IPS-18c (cell line): ENCODE results near the gene PTPN4.
"Not testable (repeated sequence)": the region's sequence is repeated elsewhere in the genome, so short reads cannot be mapped to it uniquely, and the experiment has no call there.

ENCODE experiments used
- H3K4me3 ChIP-seq: 2 replicates; pipeline ENCODE4 v1.7.0; 2013; ENCODE audit warnings: low read depth, mild to moderate bottlenecking, low read length, moderate library complexity; ENCODE audit not compliant: insufficient read depth
- H3K9me3 ChIP-seq: one replicate; pipeline ENCODE4 v1.6.1; 2013; ENCODE audit warnings: mild to moderate bottlenecking, low read length, moderate library complexity; ENCODE audit not compliant: control insufficient read depth, insufficient read depth

The PTPN4 gene

DNA sequence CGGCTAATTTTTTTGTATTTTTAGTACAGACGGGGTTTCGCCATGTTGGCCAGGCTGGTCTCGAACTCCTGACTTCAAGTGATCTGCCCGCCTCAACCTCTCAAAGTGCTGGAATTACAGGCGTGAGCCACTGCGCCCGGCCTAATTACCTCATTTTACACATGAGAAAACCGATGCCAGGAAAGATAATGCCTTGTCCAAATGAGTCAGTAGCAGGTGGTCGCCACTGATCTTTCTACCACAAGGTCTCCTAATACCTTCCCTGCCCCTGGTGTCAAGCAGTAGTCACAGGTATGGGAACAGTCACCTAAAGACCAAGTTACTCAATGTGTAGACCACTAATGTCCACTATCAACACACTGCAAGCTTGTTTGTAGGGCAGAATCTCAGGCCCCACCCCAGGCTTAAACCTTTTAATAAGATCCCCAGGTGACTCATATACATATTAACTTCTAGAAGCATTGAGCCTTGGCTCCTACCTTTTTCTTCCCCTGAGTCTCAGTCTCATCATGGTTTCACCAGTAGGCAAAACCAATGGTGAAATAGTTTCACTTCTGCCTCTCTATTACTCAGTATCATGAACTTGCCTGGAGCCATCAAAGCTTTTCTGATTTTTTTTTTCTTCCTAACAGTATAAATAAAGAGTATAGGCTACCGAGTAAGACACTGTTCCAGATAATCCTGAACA is 246.3 kb downstream of the PTPN4 start:
- Histone ChIP-seq H3K4me3 (no peak overlapping the region), H3K9me3 (peaks cover 2% of the 10 kb centered on the region)

DNA sequence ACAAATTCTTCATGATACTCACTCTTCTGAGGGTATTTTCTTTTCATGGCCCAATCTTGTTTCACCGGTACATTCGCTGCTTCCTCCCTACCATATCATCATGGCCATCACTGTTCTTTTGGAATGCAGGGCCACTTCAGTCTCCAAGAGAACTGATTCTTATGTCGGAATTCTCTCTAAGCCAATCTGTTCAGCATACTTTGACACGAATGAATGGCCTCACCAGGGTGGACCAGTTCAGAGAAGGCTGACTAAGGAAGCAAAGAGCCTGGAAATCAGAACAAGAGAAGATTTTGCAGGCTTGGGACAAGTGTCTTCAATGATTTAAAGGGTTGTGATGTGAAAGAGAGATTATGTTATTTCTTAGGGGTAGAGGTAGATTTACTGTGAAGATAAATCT is 248.1 kb downstream of the PTPN4 start:
- Histone ChIP-seq H3K9me3 (peaks cover 2% of the 10 kb centered on the region), H3K4me3 (no peak overlapping the region)

DNA sequence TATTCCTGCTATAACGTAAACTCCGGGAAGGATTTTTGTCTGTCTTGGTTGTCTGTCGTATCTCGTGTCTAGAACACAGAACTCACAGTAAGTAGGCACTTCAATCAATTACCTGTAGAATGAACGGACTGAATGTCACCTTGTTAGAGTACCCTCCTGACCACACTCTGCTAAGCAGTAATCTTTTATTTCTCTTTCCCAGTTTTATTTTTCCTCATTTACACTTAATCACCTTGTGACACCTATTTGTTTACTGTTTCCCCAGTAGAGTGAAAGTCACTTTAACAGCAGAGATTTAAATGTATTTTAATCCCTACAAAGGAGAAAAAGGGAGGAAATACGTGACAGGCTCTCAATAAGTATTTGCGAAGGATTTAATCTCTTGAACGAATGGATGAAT is 252.6 kb downstream of the PTPN4 start:
- Histone ChIP-seq H3K9me3 (peaks cover 2% of the 10 kb centered on the region), H3K4me3 (no peak overlapping the region)

DNA sequence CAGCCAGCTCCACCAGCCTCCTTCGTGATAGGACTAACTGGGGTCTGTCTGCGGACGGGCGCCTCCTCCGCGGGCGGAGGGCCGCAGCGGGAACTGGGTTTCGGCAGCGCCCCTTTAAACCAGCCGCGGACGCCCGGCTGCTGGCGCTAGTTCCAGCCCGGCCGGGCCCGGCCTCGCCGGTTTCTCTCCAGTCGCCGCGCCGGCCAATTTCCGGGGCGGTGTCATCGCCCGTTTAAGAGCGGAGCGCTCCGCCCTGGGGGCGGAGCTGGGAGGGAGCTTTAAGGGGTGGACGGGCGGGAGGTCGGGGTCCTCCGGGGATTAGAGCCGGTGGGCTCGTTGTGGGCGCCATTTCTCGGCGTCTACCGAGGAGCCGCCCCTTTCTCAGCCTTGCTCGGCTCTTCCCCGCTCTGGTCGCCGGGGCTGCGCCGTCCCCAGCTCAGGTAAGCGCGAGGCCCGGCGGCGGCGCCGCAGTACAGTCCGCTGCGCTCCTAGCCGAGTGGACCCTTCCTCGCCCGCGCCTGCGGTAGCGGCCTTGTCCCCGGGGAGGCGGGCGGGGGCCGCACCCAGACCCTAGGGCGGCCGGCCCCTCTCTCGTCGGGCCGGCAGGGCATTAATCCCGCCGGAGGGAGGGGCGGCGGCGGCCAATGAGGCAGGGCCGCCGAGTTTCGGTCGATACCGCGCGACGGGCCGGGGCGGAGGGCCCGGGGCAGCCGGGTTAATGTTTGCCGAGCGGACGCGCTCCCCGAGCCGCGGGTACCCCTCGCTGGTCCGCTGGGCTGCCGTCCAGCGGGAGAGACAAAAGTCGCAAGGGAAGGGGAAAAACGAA is 253.3 kb downstream of the PTPN4 start, which contains the start of gene EPB41L5:
EPB41L5 (plus strand) TSS at position 307 of the 826 bp plus-strand sequence. CDS start 6,008 bp downstream, outside the sequence.
- Histone ChIP-seq H3K9me3 (peaks cover 2% of the 10 kb centered on the region), H3K4me3 (peak within 1 kb of the TSS; percentile 81)

DNA sequence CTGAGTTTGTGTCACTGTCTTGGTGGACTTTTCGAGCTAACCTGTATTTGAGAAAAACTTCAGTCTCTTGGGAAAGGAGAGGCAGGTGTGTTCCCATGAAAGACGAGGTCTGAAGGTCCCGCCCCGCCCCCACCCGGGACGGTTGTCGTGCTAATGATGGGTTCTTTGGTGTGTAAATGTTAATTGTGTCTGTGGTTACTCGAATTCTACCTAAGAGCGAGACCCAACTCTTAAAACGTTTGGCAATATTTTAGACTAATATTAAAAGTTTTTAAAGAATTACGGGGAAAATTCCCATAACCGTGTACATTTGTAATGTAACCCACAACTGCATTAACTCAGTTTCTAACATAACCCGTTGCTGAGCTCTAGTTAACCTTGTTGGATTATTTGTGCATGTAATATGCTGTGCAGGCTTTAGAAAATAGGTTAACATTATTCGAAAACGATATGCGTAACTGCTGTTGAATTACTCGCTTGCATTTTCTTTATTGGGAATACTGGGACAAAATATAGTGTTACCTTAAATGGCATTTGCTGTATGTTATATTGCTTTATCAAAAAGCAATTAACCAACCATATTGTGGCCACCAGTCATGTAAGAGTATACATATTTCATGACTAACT is 254.0 kb downstream of the PTPN4 start:
- H3K4me3 ChIP-seq = peak overlapping the region; percentile 81
- H3K9me3 ChIP-seq = peaks cover 2% of the 10 kb centered on the region

DNA sequence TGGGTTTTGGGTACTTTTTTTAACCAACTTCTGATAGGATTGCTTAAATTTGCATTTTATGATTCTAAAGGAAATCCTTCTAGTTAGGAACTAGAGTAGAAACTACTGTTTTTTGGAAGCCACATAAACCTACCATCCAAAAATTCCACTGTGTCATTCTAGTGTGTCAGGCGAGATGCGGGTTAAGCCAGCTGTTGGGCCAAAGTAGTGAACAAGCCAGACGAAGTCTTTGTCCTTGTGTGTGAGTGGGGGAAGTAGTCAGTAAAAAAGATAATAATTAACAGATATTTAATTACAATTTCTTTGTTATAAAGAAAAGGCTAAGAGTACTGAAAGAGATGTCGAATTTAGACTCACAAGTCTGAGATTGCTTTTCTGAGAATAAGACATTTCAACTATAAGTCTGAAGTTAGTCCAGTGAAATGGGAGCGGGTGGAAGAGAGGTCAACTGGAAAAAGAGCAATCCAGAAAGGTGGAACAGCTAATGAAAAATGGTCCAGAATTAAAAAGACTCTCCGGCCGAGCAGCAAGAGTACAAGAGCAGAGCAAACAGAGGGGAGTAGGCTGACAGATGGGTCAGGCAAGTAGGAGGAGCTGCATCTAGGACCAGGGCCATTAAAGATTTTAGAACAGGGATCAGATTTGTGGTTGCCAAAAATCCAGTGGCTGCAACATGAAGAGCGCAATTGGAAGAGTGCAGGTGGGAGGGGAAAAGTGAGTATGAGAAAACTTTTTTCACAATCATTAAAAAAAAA is 254.7 kb downstream of the PTPN4 start:
- Histone ChIP-seq H3K9me3 (no peaks in the 10 kb centered on the region), H3K4me3 (no peak overlapping the region; the same call in 1 of the 2 replicates)

DNA sequence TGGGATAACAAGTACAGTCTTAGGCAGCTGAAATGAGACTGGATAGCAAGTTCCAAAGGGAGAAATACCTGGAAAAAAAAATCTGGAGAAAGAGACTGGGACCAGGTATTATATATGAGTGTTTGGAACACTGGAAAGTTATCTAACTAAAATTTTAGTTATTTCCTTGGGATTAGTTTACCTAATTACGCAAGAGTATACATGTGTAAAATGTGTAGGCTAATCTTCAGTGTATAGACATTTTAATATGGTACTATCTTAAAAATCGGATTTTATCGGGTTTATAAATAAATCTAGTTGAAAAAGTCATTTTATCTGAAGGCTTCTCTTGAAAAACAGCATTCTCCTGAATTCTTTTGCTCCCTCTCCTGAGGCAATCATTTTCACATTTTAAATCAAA is 257.1 kb downstream of the PTPN4 start:
- no peaks in the 10 kb centered on the region for H3K9me3 ChIP-seq
- H3K4me3 ChIP-seq = no peak overlapping the region

DNA sequence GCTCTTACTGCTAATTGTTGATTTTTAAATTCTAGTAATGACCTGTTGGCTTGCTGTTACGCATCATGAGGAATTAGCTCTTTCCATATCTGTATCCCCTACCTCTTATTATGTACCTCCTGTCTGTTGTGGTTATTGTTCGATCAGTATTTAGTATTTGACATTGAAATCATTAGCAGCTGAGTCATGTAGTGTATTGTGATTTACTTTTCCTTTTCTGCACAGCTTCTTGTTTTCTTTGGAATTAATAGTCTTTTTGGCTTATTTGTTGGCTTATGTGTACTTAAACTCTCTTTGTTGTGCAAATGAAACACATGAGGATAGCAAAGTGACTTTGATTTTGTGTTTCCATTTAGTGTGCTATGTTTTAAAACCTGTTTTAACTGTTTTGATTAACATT is 257.5 kb downstream of the PTPN4 start:
- H3K9me3 ChIP-seq = no peaks in the 10 kb centered on the region
- no peak overlapping the region for H3K4me3 ChIP-seq

DNA sequence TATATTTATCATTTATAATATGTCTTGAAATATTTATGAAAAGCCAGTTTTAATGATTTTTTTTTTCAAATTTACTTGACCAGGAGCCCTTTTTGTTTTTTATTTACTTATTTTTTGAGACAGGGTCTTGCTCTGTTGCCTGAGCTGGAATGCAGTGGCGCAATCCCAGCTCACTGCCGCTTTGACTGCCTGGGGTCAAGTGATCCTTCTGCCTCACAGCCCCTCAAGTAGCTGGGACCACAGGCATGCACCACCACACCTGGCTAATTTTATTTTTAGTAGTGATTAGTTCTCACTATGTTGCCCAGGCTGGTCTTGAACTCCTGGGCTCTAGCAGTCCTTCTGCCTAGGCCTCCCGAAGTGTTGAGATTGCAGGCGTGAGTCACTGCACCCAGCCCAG is 258.8 kb downstream of the PTPN4 start:
- Histone ChIP-seq H3K9me3 (peaks cover 2% of the 10 kb centered on the region), H3K4me3 (no peak overlapping the region)

DNA sequence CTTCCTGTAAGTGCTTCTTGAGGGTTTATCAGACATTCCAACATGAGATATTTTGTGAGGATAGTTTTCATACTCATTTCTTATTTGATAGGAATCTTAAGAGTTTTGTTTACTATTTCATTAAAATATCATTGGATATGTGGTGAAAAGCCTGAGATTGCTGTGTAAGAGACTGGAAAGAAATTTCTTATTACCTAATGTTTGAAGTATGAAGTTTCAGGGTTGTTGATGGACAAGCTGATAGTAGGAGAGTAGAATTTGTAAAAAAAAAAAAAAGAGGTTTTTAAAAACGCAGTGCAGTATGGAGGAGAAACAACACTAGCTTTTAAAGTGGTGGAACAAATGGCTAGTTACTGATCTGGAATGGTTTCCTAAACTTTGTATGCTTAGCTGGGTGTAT is 260.8 kb downstream of the PTPN4 start:
- peaks cover 5% of the 10 kb centered on the region for H3K9me3 ChIP-seq
- H3K4me3 ChIP-seq = no peak overlapping the region

DNA sequence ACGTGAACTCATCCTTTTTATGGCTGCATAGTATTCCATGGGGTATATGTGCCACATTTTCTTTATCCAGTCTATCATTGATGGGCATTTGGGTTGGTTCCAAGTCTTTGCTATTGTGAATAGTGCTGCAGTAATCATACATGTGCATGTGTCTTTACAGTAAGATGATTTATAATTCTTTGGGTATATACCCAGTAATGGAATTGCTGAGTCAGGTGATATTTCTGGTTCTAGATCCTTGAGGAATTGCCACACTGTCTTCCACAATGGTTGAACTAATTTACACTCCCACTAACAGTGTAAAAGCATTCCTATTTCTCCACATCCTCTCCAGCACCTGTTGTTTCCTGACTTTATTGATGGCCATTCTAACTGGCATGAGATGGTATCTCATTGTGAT is 262.8 kb downstream of the PTPN4 start:
- not testable (repeated sequence) for H3K9me3 ChIP-seq, H3K4me3 ChIP-seq

DNA sequence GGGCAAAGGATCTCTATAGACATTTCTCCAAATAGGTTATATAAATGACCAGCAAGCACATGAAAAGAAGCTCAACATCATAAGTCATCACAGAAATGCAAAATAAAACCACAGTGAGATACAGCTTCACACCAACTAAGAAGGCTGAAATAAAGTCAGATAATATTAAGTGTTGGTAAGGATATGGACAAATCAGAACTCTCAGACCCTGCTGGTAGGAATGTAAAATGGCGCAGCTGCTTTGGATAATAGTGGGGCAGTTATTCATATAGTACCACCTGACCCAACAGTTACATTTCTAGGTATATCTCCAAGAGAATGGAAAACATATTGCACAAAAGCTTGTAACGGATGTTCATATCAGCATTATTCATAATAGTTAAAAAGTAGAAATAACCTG is 267.2 kb downstream of the PTPN4 start:
- no peak overlapping the region for H3K4me3 ChIP-seq
- H3K9me3 ChIP-seq = peaks cover 5% of the 10 kb centered on the region

DNA sequence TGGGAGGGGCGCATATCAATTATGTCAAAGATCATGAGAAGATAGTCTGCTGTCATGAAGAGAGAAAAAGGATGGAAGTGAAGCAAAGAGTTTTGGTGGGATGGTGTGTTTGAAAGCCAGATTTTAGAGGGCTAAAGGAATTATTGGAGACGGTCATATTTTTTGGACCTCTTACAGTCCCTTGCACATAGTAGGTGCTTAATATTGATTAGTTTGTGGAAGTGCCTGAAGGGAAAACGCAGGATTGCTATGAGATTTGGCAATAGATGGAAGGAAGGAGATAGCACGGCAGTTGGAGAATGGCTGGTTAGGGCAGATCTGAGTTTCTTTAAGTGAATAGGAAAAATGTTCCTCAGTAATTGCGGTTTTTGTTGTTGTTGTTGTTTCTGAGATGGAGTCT is 269.1 kb downstream of the PTPN4 start:
- Histone ChIP-seq H3K4me3 (no peak overlapping the region), H3K9me3 (peaks cover 2% of the 10 kb centered on the region)

DNA sequence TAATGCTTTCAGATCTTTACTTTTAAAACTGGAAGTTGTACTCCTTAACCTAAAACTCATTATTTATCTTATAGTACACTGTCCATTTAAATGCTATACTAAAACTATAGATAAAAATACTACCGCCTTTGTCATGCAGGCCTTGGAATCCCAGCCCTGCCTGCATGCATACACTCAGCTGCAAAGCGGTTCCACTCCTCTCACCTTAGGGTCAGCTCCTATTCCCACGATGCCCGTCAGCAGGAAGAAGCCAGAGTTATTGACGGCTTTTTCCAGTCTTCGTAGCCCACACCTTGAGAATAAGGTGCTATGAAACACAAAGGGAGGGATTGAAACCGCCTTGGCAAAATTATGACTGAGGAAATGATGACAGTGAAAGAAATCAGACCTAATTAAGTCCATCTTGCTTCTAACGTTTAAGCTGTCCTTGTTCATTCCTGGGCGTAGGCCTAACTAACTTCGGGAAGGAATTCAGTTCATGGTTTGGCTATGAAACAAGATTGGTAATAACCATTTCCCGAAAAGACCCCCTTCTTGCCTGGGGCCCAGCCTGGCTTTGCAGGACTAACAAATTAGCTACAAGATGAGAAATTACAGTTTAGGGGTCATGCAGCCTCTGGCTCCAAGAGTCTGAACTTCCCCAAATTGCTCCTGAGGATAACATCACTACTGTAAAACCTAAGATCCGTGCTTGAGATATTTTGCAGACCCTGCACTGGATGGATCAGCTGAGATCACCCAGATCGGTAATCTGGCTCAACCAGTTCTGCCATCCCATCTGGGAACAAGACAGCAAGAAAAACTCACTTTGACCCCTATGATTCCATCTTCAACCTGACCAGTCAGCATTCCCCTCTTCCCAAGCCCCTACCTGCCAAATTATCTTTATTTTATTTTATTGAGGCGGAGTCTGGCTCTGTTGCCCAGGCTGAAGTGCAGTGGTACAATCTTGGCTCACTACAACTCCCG is 270.2 kb downstream of the PTPN4 start:
- H3K4me3 ChIP-seq = no peak overlapping the region
- peaks cover 1% of the 10 kb centered on the region for H3K9me3 ChIP-seq

DNA sequence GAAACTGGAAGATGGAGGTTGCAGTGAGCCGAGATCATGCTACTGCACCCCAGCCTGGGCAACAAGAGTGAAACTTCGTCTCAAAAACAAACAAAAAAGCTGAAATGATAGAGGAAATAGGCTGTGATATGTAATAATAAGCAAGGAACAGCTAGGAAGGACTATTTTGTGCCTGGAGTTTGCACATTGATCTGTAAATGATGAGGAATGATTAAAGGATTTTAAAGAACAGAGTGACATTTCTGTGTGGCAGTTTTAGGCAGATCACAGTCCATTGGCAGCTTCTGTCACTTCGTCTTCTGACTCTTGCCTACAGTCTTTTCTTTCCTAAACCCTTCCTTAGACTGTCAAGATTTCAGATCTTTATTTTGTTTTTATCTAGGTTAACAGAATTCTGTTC is 272.6 kb downstream of the PTPN4 start:
- H3K9me3 ChIP-seq = no peaks in the 10 kb centered on the region
- no peak overlapping the region for H3K4me3 ChIP-seq
